ENCODE measurements around the gene HOXD13.

The HOXD13 gene

DNA sequence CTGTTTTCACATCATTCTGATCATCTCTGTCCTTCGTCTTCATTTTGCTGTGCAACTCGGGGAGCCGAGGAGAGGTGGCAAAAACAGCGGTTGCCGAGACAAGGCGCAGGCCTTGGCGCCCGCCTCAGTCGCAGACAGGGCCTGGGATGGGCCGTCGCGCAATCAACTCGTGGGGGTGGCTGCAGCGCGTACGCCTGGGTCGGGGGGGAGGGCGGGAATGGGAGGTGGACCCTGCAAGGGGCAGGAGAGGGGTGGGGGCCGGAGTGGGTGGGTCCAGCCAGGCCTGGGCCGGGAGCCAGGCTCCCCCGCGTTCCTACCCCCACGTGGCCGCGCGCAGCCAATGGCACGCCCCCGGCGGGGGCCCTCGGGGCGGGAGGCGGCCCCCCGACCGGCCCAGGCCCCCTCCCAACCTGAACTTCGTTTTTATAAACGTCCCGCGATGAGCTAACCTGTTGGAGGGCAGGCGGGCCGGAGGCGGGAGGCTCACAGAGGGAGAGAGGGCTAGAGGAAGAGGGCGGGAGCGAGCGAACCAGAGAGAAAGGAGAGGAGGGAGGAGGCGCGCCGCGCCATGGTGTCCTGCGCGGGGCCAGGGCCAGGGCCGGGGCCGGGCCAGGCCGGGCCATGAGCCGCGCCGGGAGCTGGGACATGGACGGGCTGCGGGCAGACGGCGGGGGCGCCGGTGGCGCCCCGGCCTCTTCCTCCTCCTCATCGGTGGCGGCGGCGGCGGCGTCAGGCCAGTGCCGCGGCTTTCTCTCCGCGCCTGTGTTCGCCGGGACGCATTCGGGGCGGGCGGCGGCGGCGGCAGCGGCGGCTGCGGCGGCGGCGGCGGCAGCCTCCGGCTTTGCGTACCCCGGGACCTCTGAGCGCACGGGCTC, at the start of gene HOXD13:
TSS of gene HOXD13 (plus strand) at position 452 of the 875 bp plus-strand sequence. CDS start at position 622, 170 bp downstream.
- Histone ChIP-seq H3K4me3 (replicated peaks; ENCODE audit: low read depth, low read length) (no peak within 1 kb of the TSS), H3K36me3 (ENCODE audit: control insufficient read depth, insufficient read depth, low read length) (no peaks in the 10 kb centered on the region), H3K27me3 (replicated peaks; ENCODE audit: control insufficient read depth, insufficient read depth, low read length) (peaks cover 3% of the 10 kb centered on the region)
- no peak for DNase-seq (ENCODE audit: extremely low read depth, insufficient read length)
- TF ChIP-seq, protein P1, sequence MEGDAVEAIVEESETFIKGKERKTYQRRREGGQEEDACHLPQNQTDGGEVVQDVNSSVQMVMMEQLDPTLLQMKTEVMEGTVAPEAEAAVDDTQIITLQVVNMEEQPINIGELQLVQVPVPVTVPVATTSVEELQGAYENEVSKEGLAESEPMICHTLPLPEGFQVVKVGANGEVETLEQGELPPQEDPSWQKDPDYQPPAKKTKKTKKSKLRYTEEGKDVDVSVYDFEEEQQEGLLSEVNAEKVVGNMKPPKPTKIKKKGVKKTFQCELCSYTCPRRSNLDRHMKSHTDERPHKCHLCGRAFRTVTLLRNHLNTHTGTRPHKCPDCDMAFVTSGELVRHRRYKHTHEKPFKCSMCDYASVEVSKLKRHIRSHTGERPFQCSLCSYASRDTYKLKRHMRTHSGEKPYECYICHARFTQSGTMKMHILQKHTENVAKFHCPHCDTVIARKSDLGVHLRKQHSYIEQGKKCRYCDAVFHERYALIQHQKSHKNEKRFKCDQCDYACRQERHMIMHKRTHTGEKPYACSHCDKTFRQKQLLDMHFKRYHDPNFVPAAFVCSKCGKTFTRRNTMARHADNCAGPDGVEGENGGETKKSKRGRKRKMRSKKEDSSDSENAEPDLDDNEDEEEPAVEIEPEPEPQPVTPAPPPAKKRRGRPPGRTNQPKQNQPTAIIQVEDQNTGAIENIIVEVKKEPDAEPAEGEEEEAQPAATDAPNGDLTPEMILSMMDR (IDR thresholded peaks at IDR 0.05; ENCODE audit: insufficient read depth, low read length, poor library complexity, severe bottlenecking), result no peak

DNA sequence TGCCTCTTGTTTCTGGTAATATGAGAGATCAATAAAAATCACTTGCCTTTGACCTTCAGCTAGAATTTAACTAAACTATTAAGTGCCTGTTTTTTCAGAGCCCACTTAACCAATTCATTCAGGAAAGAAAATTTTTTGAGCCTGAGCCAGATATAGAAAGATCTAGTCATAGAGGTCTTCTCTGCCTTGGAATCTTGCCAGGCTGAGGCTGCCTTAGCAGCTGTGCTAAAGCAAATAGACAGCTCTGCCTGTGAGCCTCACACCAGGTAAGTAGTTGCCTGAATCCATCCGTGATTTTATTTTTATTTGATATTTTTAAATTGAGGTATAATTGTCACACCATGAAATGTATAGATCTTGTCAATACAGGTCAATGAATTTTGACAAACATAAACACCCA, 36.1 kb upstream of the HOXD13 start:
- DNase-seq (ENCODE audit: extremely low read depth, insufficient read length), result no peak
- H3K4me3 ChIP-seq (replicated peaks; ENCODE audit: low read depth, low read length), result no peak overlapping the region
- no peaks in the 10 kb centered on the region for H3K36me3 ChIP-seq (ENCODE audit: control insufficient read depth, insufficient read depth, low read length)
- no peaks in the 10 kb centered on the region for H3K27me3 ChIP-seq (replicated peaks; ENCODE audit: control insufficient read depth, insufficient read depth, low read length)
- TF ChIP-seq, protein P1 (IDR thresholded peaks at IDR 0.05; ENCODE audit: insufficient read depth, low read length, poor library complexity, severe bottlenecking), result no peak

DNA sequence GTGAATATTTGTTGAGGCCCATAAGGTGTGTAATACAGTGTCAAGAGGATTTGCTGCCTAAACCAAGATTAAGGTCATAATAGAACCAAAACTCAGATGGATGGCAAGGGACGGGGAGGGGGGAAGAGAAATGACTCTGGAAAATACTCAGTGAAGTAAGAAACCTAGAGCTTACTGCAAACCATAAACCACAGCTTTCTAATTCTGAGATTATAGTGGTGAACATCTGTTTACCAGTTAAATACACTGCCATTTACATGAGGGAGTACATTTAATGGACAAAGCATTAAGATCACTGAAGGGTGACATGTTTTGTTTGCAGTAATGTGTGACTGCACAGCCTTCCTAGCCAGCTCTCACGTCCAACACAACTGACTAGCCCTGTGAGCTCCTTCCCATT, 28.6 kb upstream of the HOXD13 start:
- H3K27me3 ChIP-seq (replicated peaks; ENCODE audit: control insufficient read depth, insufficient read depth, low read length), result no peaks in the 10 kb centered on the region; the same call in none of the 2 replicates
- DNase-seq (ENCODE audit: extremely low read depth, insufficient read length), result no peak
- TF ChIP-seq, protein P1 (IDR thresholded peaks at IDR 0.05; ENCODE audit: insufficient read depth, low read length, poor library complexity, severe bottlenecking), result no peak

DNA sequence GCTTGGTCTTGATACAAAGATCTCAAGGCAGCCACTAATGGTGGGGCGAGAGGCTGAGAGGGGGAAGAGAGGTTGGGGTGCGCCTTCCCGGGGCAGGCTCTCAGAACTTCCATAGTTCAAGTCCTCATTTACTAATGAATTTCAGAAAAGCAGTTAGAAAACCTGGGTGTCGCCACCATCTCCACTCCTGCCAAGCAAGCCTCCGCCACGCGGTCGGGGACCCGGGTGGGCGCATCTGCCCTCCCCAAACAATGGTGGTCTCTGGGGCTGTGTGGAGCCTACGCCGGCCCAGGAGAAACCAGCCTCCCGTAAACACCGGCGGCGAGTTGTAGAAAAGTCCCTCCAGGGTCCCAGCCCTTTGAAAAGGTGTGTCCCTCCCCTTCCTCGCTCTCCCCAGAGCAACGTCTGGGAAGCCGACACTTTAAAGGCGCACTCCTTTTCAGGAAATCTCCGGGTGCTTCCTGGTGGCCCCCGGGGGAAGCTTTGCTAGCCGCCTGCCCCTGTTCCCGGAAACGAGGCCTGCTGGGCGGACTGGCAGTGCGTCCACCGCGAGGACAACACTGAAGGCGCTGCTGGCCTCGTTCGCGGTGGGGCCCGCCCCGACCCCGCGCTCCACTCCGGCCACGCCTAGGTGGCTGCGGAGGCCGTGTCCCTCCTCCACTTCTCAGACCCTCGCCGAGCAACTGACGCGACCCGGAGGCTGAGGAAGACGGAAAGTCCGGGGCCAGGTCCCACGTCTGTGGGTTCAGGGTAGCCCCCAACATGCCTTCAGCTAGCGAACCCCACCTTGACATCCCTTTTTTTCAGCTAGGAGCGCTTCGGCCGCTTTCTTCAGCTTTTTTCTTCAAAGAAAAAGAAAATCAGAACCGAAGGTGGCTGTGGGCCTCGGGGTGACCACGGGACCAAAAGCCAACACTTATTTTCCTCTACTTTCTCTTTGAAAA, 25.6 kb upstream of the HOXD13 start:
- no peak for DNase-seq (ENCODE audit: extremely low read depth, insufficient read length)
- Histone ChIP-seq H3K27me3 (replicated peaks; ENCODE audit: control insufficient read depth, insufficient read depth, low read length) (peaks cover 4% of the 10 kb centered on the region), H3K4me3 (replicated peaks; ENCODE audit: low read depth, low read length) (no peak overlapping the region), H3K36me3 (ENCODE audit: control insufficient read depth, insufficient read depth, low read length) (no peaks in the 10 kb centered on the region)
- TF ChIP-seq, protein P1 (IDR thresholded peaks at IDR 0.05; ENCODE audit: insufficient read depth, low read length, poor library complexity, severe bottlenecking), result no peak

More for the DNA sequence above, 28.6 kb upstream of the HOXD13 start:
- Histone ChIP-seq H3K36me3 (ENCODE audit: control insufficient read depth, insufficient read depth, low read length) (no peaks in the 10 kb centered on the region), H3K4me3 (replicated peaks; ENCODE audit: low read depth, low read length) (no peak overlapping the region)

DNA sequence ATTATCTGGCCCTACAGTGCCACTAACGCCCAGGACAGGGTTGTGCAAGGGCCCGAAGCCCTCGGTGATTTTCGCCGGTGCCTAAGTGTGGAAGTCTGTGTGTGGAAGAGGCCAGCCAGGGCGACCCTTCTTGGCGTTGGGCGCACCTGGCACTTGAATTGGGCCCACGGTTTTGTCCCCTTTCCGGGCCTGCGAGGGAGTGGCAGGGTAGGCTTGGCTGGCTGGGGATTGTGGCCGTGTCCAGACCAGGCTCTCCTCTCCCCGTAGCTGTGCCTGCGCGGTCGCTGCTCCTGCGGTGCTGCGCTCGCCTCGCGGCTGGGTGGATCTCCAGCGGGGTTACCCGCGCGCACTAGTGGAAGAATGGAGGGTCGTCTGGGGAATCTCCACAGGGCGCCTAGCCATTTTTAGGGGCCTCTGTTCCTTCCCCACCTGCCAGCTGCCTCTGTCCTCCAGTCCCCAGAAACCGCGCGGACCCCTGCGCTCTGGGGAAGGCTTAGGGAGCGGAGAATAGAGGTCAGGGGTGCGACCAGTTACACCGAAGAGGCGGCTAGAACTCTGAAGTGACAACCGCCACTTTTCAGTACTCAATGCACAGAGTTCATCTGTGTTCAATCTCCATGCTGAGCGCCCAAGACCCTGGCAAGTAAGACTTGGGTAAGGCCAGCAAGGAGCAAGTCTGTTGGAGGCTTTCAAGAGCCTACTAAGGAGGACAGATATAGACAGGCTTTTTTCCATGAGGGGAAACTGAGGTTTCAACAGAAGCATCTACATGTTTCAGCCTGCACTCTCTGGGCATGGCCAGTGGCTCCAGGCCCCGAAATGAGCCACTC, 24.7 kb upstream of the HOXD13 start:
- TF ChIP-seq, protein P1 (IDR thresholded peaks at IDR 0.05; ENCODE audit: insufficient read depth, low read length, poor library complexity, severe bottlenecking), result no peak
- DNase-seq (ENCODE audit: extremely low read depth, insufficient read length), result no peak
- Histone ChIP-seq H3K36me3 (ENCODE audit: control insufficient read depth, insufficient read depth, low read length) (no peaks in the 10 kb centered on the region), H3K4me3 (replicated peaks; ENCODE audit: low read depth, low read length) (no peak overlapping the region), H3K27me3 (replicated peaks; ENCODE audit: control insufficient read depth, insufficient read depth, low read length) (peaks cover 4% of the 10 kb centered on the region)

Measured in GM06990 (cell line).